EH (cell line): Measurements from ENCODE around the gene TSHZ3.

ENCODE experiments used
- DNase-seq: peaks from one replicate; pipeline ENCODE4 v3.0.0-alpha.2; 2015; ENCODE audit warnings: low read depth

The TSHZ3 gene

GRCh38 chr19:31286491-31286890, 62.7 kb downstream of the TSHZ3 start:
- DNase-seq, result no peak

- peak; percentile 51 for DNase-seq
These were observed 63.5 kb downstream of the TSHZ3 start for GRCh38 chr19:31285744-31286143.

- no peak for DNase-seq
These were observed 64.6 kb downstream of the TSHZ3 start for GRCh38 chr19:31284621-31285020.

DNA sequence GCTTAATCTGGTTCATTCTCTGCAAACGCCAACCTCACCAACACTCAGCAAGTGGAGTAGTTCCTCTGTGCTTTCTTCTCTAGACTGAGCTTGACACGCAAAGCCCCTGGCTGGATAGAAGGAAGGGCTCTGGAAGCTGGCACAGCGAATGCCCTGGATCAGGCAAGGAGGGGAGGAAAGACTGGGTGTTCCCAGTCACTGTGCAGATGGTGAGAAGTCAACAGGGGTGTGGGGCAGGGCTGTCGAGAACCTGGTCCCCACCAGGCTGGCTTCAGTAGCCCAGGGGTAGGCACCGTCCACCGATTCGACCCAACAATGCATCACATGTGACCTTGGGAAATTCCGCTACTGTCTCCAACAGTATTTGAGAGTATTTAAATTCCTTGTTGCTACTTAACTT, 65.5 kb downstream of the TSHZ3 start:
- no peak for DNase-seq

DNA sequence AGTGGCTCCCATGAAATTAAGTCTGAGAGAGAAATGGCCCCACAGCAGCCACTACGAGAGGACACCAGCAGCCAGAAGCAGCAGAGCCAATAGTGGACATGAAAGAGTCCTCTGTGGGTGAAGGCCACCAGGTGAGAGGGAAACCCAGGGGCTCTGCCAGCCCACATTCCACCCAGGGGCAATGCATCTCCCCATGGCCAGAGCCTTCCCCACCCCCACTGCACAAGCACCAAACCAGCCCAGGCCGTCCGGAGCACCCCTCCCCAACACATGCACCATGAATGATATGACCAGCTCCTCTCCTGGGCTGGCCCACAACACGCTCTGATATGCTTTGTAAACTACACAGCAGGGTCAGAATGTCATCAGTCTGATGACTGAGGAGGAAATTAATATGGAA, 66.9 kb downstream of the TSHZ3 start:
- no peak for DNase-seq

DNA sequence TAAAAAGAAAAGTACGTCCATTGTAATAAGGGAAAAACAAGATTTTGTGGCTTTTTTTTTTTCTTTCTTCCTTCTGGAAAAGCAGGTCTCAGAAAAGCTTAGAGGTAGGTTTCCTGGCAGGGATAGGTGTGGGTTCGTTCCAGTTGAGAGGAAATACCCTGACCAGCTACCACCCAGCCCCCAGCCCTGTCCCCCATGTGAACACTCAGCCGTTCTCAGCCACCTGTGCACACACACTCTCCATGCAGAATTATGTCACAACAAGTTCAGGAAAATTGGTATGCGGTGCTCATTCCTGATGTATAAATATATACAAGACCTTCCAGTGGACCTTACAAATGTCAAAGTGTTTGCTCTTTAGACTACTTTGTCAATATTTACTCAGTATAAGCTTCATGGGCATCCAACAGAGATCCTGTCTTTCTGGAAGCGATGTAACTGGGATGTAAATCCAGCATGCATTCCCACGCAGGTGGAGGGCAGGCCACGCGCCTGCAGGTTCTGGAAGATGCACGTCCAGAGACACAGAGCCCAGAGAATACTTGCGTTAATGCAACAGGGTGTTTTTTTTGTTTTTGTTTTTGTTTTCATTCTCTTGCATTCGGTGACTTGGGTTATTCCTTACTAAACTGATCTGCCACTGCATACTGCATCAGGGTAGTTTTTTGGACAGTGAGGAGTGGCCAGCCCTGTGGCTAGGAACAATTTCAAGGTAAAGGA, 68.8 kb downstream of the TSHZ3 start:
- no peak for DNase-seq

- DNase-seq, result no peak
These were observed 69.8 kb downstream of the TSHZ3 start for GRCh38 chr19:31279436-31279765.

DNA sequence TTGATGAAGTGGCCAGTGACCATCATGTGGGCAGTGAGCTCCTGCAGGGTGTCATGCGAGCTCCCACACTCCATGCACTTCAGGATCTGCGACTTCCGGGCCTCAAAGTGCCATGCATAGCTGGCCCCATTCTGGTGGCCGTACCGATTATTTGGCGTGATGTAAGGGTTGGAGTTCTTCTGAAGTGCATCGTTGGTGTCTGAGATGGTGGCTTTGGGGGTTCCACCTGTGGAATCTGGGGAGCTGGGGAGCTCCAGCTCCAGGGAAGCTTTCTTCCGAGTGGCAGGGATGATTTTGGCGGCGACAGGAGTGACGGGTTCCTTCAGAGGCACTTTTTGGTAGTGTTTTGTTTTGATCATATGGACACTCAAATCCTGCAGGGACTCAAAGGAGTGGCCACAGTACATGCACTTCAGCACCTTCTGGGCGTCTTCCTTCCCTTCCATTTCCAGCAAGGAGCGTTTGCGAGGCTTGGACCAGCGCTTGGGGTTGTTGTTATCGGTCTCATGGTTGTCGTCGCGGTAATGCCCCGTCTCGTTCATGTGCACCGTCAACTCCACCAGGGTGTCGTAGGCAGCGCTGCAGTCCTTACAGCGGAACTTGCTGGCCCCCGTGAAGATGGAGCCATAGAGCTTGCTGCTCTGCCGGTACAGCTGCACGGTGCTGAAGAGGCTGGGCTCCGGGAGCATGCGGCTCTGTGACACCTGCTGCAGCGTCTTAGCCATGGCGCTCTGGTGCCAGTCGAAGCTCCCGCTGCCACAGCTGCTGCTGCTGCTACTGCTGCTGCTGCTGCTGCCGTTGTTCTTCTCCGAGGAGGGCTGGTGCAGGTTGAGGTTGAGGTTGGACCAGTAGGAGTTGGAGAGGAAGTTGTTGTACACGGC, 70.4 kb downstream of the TSHZ3 start:
- no peak for DNase-seq

DNA sequence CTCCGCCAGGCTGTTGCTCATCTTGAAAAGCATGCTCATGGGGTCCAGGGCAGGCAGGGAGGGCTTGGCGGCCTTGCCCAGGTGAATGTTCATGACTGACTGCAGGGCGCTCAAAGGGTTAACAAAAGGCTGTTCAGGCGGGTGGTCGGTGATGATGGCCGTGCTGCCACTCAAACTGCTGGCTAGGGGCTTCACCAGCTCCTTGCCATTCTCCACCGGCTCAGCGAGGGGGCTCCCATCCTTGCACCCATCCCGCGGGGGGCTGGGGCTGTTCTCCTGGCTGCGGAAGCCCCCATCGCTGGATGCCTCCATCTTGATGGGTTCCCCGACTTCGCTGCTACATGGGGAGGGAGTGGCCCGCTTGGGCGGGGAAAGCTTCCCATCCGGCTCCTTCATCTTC, 71.7 kb downstream of the TSHZ3 start:
- DNase-seq, result no peak

- DNase-seq, result no peak
These were observed 72.4 kb downstream of the TSHZ3 start for GRCh38 chr19:31276831-31277230.

DNA sequence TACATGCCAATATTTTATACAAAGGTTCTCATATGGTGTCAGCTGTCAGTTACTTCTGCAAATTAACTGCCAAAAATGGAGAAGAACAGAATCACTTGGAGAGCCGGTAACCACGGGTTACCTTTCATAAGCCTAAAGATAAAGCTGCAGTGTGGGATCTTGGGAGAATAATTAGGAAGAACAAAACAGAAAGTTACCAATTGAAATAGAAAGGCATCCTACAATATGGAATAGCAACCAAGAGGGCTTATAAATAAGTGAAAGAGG, 74.2 kb downstream of the TSHZ3 start:
- DNase-seq, result no peak

DNA sequence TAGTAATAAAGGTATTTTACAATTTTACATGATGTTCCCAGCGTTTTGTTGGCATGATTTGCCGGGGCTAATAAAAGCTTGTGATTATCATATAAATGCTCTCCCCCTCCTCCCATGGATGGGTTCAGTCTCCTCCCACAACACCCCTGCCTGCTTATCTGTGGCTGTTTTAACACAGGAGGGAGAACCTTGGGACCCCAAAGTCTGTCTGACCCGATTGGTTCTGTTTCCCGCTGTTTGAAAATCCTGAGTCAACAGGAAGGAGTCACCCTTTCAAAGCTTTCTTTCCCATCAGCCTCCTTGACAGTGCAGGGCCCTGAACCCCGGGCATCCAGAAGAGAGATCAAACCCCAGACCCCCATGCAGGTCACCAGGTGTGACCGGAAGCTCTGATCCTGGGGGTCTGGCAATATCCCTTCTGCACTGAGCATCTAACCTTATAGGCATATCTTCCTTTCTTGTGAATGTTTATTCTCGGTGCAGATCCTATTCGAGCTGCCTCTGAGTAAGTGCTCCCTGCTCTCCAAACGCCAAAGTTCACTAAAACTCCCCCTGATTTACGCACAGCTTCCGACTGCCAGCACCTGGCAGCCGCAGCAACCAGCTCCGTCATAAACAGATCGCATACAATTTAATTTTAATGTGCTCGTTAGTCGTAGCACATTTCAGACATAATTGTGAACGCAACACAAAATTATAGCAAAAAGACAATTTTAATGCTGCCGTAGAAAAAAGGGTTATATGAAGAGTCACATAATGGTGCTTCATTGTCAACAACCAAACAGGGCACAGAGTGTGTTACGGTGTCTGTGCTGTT, 74.8 kb downstream of the TSHZ3 start:
- no peak for DNase-seq

DNA sequence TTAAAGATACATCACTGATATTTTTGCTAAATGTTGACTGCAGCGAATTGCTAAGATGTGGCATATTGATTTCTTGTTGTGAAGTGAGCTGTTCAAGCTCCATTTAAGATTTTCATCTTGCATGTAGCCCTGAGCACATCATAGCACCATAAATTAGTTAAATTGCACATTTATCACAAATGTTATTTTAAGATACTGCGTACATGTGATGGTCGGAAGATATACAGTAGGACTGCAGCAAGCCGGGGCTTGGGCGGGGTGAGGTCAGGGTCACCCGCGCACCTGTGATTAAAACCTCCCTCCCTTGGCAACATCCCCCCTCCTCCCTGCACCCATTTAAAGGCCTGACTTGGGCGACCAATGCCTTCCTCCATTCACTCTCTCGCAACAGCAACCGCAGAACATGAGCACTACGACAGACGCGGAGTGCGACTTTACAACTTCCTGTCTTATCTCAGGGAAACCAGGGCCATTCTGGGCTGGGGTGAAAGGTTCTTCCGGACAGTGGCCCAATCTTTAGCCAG, 76.6 kb downstream of the TSHZ3 start:
- no peak for DNase-seq

GRCh38 chr19:31271306-31271911, 77.8 kb downstream of the TSHZ3 start:
- no peak for DNase-seq

- no peak for DNase-seq
These were observed 78.3 kb downstream of the TSHZ3 start for GRCh38 chr19:31270897-31271296.

DNA sequence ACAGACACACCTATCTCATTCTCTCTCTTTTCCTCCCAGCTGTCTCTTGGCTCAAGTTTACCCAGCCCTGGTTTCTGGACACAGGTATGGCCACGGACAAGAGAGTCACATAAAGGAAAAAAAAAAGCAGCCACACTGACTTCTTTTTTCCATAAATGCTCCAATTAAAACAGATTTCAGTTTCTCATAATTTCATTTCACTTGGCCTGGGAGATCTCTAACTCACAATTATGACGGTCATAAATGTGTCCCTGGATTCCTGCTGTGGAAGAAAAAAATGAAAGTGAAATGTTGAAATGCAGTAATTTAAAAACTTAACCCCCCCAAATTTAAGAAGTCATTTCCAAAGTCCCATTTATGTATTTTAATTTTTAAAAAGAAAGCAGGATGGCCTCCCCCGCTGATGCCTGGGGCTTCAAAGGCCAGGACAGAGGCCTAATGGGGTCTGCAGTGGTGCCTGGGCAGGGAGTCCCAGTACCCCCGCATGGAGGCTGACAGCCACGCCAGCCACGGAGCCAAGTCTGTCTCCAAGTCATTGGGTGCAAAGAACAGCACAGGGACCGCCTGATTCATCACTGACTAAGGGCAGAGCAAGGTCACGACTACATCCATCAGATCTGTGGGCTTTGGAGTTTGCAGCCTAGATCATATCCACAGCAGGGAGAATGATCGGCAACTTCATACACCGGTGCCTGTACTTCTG, 79.7 kb downstream of the TSHZ3 start:
- no peak for DNase-seq

DNA sequence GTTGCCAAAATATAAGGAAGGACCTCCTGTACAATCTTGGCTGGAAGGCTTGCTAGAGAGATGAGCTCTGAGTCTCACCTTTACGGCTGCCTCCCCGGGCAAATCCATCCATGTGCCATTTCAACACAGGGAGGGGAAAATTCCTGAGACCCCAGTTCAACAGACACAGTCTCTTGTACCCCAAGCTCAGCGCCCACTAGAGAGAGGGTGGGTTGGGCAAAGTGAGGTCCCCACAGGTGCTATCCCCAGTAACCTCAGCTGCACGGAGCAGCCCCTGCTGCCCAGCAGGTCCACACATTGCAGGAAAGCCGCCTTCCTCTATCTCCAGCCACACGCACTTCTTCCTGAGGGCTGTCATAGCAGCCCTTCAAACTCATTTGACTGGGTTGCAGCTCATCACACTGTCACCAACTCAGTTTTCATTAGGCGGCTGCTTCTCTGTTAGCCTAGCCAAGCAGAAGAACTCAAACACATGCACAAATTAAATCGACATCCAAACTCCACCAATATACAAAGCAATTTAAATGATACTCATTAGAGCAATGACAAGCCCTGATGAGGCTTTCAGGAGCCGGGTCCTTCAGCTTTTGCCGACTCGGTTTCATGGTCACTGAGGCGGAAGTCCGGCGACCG, 80.4 kb downstream of the TSHZ3 start:
- no peak for DNase-seq

DNA sequence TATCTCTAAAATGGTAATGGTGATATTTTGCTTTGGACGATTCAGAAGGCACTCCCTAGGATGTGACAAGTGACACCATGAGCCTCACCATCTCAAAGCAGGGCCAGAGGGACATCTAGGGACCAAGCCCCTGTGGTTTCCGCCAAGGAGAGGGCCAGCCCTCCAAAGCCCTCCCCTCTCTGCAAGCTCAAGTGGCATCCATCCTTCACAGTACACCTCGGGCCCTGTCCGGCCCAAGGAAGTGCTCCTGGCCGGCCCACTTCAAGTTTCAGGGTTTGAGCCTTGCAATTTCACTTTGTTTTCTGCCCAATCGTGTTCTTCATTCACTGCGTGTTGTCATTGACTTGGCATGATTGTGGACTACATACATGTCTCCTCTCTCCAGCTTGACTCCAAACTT, 82.5 kb downstream of the TSHZ3 start:
- DNase-seq, result no peak

- no peak for DNase-seq
These were observed 83.0 kb downstream of the TSHZ3 start for GRCh38 chr19:31266196-31266595.

GRCh38 chr19:31264041-31264778, 85.0 kb downstream of the TSHZ3 start:
- no peak for DNase-seq

DNA sequence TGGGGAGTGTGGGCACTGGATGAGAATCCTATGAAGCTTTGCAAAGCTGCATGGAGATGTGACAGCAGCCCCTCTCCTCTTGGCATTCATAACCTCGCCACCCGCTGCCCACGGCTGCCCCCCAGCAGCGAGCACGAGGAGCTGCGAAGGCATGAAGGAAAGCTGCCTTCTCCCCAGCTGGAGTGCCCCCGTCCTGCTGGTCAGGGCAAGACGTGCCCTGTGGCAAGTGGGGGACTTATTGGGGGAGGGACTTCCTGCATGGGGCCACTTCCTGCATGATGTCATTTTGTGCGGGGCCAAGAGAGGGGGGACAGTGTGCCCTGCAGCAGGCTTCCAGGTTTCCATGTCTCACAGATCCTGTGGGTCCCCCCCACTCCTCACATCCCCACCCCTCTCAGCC, 85.9 kb downstream of the TSHZ3 start:
- DNase-seq, result no peak
